ENCODE results near the gene ENTPD6.
"Not testable (repeated sequence)": the region's sequence is repeated elsewhere in the genome, so short reads cannot be mapped to it uniquely, and the experiment has no call there.

Gene ENTPD6
- total RNA-seq = 44.5 to 93.8 (median 86.2) reads per million in 3 experiments

DNA sequence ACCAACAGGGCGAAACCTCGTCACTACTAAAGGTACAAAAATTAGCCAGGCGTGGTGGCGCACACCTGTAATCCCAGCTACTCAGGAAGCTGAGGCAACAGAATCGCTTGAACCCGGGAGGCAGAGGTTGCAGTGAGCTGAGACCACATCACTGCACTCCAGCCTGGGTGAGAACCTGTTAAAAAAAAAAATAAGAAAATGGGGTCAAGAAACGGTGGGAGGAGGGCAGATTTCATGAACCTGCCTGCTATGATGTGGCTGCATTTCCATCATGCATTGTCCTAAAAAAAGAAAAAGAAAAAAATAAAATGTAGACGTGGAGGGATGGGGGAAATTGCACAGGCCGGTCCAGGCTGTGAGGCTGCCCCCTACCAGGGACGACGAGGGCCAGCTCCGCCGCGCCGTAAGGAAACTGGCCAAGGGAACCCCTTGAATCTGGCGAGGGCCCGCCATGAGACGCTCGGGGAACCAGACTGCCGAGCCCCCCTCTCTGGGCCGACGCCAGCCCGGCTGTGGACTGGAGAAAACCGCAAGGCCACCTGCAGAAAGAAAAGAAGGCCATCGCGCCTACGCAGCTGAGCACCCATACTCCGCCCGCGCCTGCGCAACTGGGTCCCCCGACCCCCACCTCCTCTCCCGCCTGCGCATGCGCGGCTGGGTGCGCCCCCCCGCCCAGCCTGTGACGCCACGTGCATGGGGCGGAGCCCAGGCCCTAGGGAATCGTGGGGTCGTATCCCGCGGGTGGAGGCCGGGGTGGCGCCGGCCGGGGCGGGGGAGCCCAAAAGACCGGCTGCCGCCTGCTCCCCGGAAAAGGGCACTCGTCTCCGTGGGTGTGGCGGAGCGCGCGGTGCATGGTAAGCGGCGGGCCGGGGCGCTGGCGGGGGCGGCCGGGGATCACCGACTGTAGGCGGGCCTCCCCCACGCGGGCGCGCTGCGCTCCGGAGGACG lies at the start of gene ENTPD6:
Gene ENTPD6, plus strand, starts transcription at position 699 of the 948 bp plus-strand sequence. CDS start 10,825 bp downstream, outside the sequence.
- peak; percentile 92 for DNase-seq

GRCh38 chr20:25146976-25147375 lies 48.5 kb upstream of the ENTPD6 start:
- DNase-seq = no peak

DNA sequence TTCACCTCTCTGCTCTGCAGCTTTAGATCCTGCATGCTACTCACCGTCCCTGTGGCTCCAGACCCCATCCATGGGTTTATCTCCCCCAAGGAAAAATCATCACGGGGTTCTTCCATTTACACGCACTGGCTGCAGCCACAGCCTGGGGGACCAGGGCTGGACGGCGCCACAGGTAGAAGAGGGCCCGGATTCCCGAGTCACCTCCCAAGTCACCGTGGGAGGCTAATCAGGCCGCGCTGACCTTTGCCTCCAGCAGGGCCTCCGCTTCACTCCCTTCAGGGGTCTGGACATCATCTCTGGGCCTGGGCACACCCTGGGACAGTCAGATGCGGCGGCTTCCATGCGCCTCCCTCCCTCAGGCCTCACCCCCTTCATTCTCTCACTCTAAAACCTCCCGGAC lies 47.8 kb upstream of the ENTPD6 start:
- DNase-seq = no peak

GRCh38 chr20:25148181-25148981 lies 47.1 kb upstream of the ENTPD6 start:
- DNase-seq = peak; percentile 66

- DNase-seq = no peak
These were observed 46.3 kb upstream of the ENTPD6 start for GRCh38 chr20:25148982-25149846.

DNA sequence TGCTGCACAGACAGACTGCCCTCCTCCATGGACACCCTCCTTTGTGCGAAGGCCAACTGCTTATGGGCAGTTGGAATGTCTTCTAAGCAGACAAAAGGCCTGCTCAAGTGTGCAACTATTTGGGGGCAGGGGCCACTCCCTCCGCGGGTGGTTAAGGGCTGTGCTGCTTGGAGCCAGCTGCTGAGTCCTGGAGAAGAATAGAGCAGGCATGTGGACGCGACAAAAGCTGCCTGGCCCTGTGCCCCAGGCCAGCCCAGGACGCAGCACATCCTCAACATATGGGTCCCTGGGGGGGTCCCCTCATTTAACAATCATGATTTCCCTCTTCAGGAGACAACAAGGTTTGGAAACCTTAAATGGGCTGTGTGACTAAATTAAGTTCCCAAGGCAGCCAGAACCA lies 45.5 kb upstream of the ENTPD6 start:
- no peak for DNase-seq

DNA sequence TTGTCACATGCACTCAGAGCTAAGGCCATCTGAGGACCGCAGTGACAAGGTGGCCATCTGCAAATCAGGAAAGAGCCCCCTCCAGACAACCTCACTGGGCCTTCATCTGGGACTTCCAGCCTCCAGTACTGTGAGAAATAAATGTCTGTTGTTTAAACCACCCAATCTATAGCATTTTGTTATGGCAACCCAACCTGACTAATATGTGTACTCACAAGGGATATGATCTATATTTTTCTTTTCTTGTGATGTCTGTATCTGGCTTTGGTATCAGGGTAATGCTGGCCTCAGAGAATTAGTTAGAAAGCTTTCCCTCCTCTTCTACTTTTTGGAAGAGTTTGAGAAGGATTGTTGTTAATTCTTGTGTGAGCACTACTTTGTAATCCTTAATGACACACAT lies 37.5 kb upstream of the ENTPD6 start:
- DNase-seq = no peak

DNA sequence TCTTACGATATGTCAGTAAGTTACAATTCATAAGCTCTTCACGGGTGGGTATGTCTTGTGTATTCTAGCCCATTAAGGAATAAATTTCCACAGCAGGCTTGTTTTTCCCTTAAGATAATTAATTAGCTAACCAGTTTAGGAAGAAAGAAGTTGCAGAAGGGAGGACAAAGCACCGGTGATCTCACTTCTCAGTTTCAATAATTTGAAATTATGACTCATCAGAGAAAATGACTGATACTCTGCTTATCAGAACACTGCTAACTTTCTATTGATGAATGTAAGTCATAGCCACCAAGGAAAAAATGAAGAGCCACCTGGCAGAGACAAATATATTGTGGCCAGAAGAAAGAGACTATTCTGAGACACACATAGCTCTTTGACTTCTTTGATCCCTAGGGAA lies 35.0 kb upstream of the ENTPD6 start:
- DNase-seq = no peak

GRCh38 chr20:25160897-25161296 lies 34.6 kb upstream of the ENTPD6 start:
- no peak for DNase-seq

- no peak for DNase-seq
These were observed 30.4 kb upstream of the ENTPD6 start for GRCh38 chr20:25165128-25165527.

- DNase-seq = not testable (repeated sequence)
These were observed 29.3 kb upstream of the ENTPD6 start for GRCh38 chr20:25166105-25166782.

DNA sequence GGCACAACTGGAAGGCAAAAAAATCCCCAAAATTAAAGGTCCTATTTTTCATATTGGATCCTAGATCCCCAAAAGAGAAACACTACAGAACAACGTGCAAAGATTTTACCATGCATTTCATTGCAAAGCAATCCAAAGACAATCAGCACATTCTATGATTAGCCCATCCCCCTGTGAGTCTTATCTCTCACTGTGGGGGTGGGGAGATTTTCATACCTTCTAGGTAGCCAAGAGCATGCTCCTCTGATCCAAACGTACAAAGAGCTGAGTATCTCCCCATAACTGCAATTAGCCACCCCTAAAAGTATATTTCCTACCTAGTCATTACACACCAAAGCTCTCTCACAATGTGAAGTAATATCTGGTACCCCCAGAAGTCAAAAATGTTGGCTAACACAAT lies 22.2 kb upstream of the ENTPD6 start:
- DNase-seq = no peak

GRCh38 chr20:25173886-25174308 lies 21.6 kb upstream of the ENTPD6 start:
- no peak for DNase-seq

- no peak for DNase-seq
These were observed 19.3 kb upstream of the ENTPD6 start for GRCh38 chr20:25176184-25176583.

GRCh38 chr20:25177890-25178321 lies 17.6 kb upstream of the ENTPD6 start:
- no peak for DNase-seq

- DNase-seq = peak; percentile 42
These were observed 16.7 kb upstream of the ENTPD6 start for GRCh38 chr20:25178563-25179438.

GRCh38 chr20:25179439-25180089 lies 15.9 kb upstream of the ENTPD6 start:
- no peak for DNase-seq

GRCh38 chr20:25184391-25184790 lies 11.1 kb upstream of the ENTPD6 start:
- not testable (repeated sequence) for DNase-seq

GRCh38 chr20:25187220-25187619 lies 8.3 kb upstream of the ENTPD6 start:
- no peak for DNase-seq

DNA sequence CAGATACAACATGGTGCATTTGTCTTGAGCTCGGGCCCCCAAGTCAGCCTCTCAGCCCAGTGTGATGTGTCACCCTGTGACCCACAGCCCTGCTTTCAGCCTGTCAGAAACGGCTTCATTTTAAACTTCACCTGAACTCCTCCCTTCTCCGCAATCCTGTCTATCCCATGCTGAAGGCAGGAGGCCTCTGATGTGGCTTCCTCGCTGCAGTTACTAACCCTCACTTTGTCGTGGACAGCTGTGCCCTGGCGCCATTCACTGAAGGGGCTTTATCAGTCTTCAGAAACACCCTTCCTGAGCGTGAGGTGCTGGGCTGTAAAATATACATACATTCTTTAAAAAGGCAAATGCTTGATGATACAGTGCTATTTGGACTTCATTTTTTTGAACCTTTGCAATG lies 7.9 kb upstream of the ENTPD6 start:
- DNase-seq = no peak

Measured in central memory CD4-positive, alpha-beta T cell (primary cell).